ENCODE results near the gene HINT2.

HINT2 gene

DNA sequence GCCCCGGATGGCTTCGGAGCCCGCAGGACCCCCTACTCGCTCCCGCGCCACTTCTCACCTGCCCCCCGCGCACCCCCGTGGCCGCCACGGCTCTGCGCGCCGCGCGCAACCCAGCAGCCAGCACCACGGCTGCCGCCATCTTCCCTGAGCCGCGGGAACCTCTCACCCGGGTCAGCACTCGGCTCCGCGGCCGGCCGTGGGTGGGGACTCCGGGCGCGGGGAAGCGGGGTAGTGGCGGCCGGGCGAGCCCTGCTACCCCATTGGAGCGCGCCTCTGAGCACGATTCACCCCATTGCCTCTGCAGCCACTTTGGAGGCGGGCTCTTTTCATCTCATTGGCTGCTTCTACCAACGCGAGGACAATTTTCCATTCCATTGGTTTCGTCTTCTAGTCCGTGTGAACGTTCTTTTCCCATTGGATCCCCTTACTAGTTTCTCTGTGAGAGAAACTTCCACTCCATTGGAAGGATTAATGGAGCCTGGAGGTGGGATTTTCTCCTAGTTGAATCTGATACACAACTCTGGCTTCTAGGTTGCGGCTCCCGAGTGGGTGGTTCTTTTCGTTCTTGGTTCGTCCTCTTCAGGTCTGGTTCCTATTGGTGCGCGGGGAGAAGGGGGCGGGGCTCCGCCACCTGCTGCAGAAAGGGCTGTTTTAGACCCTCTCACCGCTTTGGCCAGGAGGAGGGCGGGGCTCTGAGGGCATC is at the start of gene HINT2:
HINT2 (minus strand) TSS at position 202 of the 703 bp plus-strand sequence; CDS start at position 139, 63 bp downstream.
- Histone ChIP-seq H3K36me3 (no peaks in the 10 kb centered on the region), H3K9ac (peak within 1 kb of the TSS; percentile 89), H3K4me1 (peaks cover 36% of the 10 kb centered on the region), H3K4me2 (peak within 1 kb of the TSS; percentile 92), H4K20me1 (no peaks in the 10 kb centered on the region), H3K4me3 (peak within 1 kb of the TSS; percentile 79), H3K27me3 (no peaks in the 10 kb centered on the region), H3K27ac (peak within 1 kb of the TSS; percentile 89), H3K9me3 (no peaks in the 10 kb centered on the region)
- TF ChIP-seq Cebpa-rat (IDR thresholded peaks at IDR 0.05) = no peak

DNA sequence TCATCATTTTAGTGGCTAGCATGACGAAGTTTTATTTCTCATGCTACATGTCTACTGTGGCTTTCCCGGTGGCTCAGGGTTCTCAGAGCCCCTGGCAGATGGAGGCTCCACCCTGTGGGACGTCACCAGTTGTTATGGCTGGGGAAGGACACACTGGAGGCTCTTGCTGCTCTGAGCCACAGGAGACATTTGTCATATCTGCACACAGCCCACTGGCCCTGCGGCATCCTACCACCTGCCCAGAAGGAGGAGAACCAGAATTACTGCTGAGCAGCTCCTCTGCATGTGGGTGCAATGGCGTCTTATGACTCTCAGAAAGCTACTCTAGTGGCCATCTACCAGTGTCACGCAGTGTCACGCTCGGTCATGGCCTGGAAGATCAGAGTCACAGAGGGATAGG is 48.7 kb upstream of the HINT2 start:
- no peak overlapping the region for H3K4me3 ChIP-seq
- H3K4me1 ChIP-seq = no peaks in the 10 kb centered on the region
- H3K9me3 ChIP-seq = no peaks in the 10 kb centered on the region
- no peaks in the 10 kb centered on the region for H3K27me3 ChIP-seq
- no peak overlapping the region for H3K9ac ChIP-seq
- no peak overlapping the region for H3K27ac ChIP-seq
- H3K4me2 ChIP-seq = no peak overlapping the region
- no peaks in the 10 kb centered on the region for H4K20me1 ChIP-seq
- no peaks in the 10 kb centered on the region for H3K36me3 ChIP-seq
- TF ChIP-seq Cebpa-rat (IDR thresholded peaks at IDR 0.05) = no peak

DNA sequence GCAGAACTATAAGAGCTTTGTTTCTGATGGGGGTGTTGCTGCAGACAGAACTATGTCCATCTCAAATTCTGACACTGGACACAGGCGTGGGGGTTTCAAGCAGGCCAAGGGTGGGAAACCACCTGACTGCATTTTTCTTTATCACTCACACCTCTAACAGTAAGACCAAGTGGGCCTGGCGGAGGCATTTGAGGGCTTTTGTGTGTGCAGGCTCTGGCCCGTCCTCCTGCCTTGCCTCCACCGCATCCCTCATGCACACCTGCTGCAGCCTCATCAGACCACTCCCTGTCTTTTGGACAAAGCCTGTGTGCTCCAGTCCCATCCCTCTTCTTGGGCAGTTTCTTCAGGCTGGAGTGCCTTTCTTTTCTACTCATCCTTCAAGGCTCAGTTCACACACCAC is 47.5 kb upstream of the HINT2 start:
- Histone ChIP-seq H3K4me2 (no peak overlapping the region), H3K9ac (no peak overlapping the region), H3K4me1 (no peaks in the 10 kb centered on the region), H3K36me3 (no peaks in the 10 kb centered on the region), H3K9me3 (no peaks in the 10 kb centered on the region), H3K4me3 (no peak overlapping the region), H3K27ac (no peak overlapping the region), H3K27me3 (no peaks in the 10 kb centered on the region), H4K20me1 (no peaks in the 10 kb centered on the region)
- TF ChIP-seq Cebpa-rat (IDR thresholded peaks at IDR 0.05) = no peak

DNA sequence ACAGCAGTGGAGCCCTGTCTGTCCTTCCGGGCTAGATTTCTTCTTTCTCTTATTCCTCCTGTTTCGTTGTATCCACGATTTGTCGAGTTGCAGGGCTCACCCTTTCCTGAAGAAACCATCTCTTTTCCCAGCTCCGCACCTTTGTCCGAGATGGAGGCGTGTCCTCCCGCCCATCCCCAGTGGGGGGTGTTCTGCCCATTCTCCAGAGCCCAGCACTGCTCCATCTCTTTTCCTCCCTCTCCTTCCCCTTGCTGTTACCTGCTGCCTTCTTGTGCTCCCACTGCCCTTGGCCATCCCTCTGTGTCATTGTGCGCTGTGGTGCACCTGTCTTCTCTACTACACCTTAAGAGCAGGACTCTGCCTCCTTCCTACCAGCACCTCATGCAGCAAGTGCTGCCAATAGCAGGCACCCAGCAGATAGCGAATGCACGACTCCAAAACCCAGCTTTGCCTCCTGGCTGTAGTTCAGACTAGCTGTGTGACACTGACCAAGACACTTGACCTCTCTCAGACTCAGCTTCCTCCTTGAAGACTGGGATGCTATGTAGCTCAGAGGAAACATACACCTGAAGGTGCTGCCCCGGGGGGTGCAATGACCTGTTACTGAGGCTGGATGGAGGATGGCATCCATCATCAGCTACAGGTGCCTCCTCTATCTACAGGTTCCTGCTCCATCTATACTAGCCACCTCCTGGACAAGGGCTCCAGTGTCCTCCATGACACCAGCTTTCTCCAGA is 46.5 kb upstream of the HINT2 start:
- no peak overlapping the region for H3K4me2 ChIP-seq
- no peak for TF ChIP-seq Cebpa-rat (IDR thresholded peaks at IDR 0.05)
- no peak overlapping the region for H3K9ac ChIP-seq
- H3K4me3 ChIP-seq = no peak overlapping the region
- H3K27me3 ChIP-seq = no peaks in the 10 kb centered on the region
- H3K9me3 ChIP-seq = no peaks in the 10 kb centered on the region
- H3K36me3 ChIP-seq = no peaks in the 10 kb centered on the region
- no peak overlapping the region for H3K27ac ChIP-seq
- no peaks in the 10 kb centered on the region for H3K4me1 ChIP-seq
- no peaks in the 10 kb centered on the region for H4K20me1 ChIP-seq

DNA sequence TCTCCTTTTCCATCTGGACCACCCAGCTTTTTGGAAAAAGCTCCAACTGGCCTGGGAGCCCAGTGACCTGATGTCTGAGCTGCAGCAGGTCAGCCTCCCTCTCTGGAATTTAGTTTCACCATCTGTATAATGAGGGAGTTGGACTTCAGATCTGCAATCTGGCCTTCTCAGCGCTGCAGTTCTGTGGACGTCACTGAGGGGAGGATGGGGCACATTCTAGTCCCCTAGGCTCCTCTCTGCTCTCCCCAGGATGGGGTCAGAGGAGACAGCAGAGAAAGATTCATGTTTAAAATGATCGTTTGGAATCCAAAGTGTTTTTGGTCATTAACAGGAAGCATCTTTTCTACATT is 45.1 kb upstream of the HINT2 start:
- no peaks in the 10 kb centered on the region for H3K36me3 ChIP-seq

DNA sequence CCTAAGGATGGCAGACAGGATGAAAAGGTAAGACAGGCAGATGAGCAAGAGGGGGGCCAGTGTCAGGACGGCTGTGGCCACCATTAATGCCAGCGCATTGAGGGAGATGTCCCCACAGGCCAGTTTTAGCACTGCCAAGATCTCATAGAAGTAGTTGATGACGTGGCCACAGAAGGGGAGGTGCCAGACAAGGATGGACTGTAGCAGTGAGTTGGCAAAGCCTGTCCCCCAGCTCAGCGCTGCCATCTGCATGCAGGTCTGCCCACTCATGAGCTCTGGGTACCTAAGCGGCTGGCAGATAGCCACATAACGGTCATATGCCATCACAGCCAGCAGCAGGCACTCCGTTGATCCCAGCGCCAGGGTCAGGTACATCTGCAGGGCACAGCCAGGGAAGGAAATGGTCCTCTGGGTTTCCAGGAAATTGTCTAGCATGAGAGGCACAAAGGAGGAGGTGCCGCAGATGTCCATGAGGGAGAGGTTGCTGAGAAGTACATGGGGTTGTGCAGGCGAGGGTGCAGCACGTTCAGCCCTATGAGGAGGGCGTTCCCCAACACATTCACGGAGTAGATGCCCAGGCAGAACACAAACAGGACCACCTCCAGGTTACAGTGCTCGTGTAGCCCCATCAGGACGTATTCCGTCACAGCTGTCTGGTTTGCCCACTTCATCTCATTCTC is 44.6 kb upstream of the HINT2 start:
- peaks cover 5% of the 10 kb centered on the region for H3K4me1 ChIP-seq
- TF ChIP-seq Cebpa-rat (IDR thresholded peaks at IDR 0.05) = no peak
- H3K9ac ChIP-seq = no peak overlapping the region
- no peaks in the 10 kb centered on the region for H3K9me3 ChIP-seq
- no peak overlapping the region for H3K4me2 ChIP-seq
- H4K20me1 ChIP-seq = no peaks in the 10 kb centered on the region
- no peaks in the 10 kb centered on the region for H3K36me3 ChIP-seq
- no peak overlapping the region for H3K27ac ChIP-seq
- H3K4me3 ChIP-seq = no peak overlapping the region
- no peaks in the 10 kb centered on the region for H3K27me3 ChIP-seq

More for the DNA sequence above, 45.1 kb upstream of the HINT2 start:
- 0 out of 2 replicates have a peak, but pooled peaks cover under 1% of the 10 kb centered on the region for H3K4me1 ChIP-seq
- H3K27ac ChIP-seq = no peak overlapping the region
- H3K9ac ChIP-seq = no peak overlapping the region
- no peaks in the 10 kb centered on the region for H3K27me3 ChIP-seq
- no peak for TF ChIP-seq Cebpa-rat (IDR thresholded peaks at IDR 0.05)
- no peak overlapping the region for H3K4me3 ChIP-seq
- H3K9me3 ChIP-seq = no peaks in the 10 kb centered on the region
- H4K20me1 ChIP-seq = no peaks in the 10 kb centered on the region
- H3K4me2 ChIP-seq = no peak overlapping the region

DNA sequence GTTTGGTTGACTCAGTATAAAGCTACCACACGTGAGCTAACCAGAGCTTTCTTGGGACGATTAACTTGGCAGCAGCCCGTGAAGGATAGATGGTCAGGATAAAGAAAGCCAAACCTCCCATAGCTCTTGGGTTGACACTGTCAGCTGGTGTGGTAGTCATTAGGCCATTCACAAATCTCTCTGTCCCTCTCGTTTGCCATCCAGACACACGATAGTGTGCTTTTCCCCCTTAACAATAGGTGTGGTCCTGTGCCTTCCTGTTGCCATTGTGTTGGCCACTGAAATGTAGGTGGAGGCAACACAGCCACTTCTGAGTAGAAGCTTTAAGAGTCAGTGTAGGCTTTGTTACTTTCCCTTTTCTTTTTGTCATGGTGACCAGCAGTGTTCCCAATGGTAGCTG is 43.6 kb upstream of the HINT2 start:
- H3K4me2 ChIP-seq = no peak overlapping the region
- no peaks in the 10 kb centered on the region for H3K36me3 ChIP-seq
- H3K9me3 ChIP-seq = no peaks in the 10 kb centered on the region
- no peaks in the 10 kb centered on the region for H4K20me1 ChIP-seq
- no peak overlapping the region for H3K4me3 ChIP-seq
- no peak for TF ChIP-seq Cebpa-rat (IDR thresholded peaks at IDR 0.05)
- no peak overlapping the region for H3K27ac ChIP-seq
- H3K27me3 ChIP-seq = no peaks in the 10 kb centered on the region
- peaks cover 15% of the 10 kb centered on the region for H3K4me1 ChIP-seq
- H3K9ac ChIP-seq = no peak overlapping the region

DNA sequence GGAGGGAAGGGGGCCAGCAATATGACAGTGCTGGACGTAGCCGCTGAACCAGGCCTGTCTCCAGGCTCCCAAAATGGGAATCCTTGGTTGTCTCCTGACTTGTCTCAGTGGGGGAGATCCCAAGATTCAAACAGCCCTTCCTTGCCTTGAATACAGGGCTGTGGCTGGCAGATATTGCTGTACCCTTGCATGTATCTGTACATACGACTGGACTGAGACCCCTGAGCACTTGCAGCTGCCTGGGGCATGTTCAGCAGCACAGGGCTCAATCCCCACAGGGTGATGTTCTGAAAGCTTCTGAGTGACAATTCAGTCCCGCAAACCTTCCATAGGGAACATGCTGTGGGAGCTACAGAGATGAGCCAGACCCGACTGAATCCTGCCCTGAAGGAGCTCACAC is 42.0 kb upstream of the HINT2 start:
- no peaks in the 10 kb centered on the region for H3K36me3 ChIP-seq
- no peak overlapping the region for H3K4me3 ChIP-seq
- H3K9me3 ChIP-seq = no peaks in the 10 kb centered on the region
- no peak overlapping the region for H3K9ac ChIP-seq
- H3K27ac ChIP-seq = no peak overlapping the region
- peaks cover 27% of the 10 kb centered on the region for H3K4me1 ChIP-seq
- H3K4me2 ChIP-seq = no peak overlapping the region
- H4K20me1 ChIP-seq = no peaks in the 10 kb centered on the region
- no peaks in the 10 kb centered on the region for H3K27me3 ChIP-seq
- TF ChIP-seq Cebpa-rat (IDR thresholded peaks at IDR 0.05) = no peak

DNA sequence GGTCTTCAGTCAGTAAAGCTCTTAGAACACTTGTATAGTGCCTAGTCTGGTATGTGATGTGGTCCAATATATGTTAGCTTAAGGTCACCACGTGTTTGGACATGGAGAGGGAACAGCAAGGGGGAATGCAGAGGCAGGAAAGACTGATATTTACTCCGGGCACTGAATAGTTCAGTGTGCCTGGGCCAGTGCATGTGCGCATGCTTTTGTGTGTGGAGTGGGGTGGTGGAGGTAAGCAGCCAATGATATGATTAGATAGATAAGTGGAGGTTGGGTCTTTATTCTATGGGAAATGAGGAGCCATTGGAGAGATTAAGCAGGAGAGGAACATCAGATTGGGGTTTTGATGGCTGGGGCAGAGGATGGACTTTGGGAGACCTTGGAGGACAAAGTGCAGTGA is 41.4 kb upstream of the HINT2 start:
- H3K27me3 ChIP-seq = no peaks in the 10 kb centered on the region
- H3K9me3 ChIP-seq = no peaks in the 10 kb centered on the region
- no peak overlapping the region for H3K4me3 ChIP-seq
- TF ChIP-seq Cebpa-rat (IDR thresholded peaks at IDR 0.05) = no peak
- peaks cover 27% of the 10 kb centered on the region for H3K4me1 ChIP-seq
- no peak overlapping the region for H3K9ac ChIP-seq
- H3K4me2 ChIP-seq = no peak overlapping the region
- H4K20me1 ChIP-seq = no peaks in the 10 kb centered on the region
- H3K27ac ChIP-seq = no peak overlapping the region
- no peaks in the 10 kb centered on the region for H3K36me3 ChIP-seq
